HG03025 (cell line): ENCODE measurements around the gene AKT3.

Experiments used
- ATAC-seq: cut with Tn5 transposase; IDR thresholded peaks from one replicate; pipeline ENCODE4 v1.9.1; 2021; ENCODE audit warnings: mild to moderate bottlenecking, moderate library complexity; ENCODE audit not compliant: unreplicated experiment, low FRiP score

Gene AKT3

GRCh38 chr1:243496806-243497205 lies 353.2 kb downstream of the AKT3 start:
- ATAC-seq: no peak

- ATAC-seq: no peak
Observed at GRCh38 chr1:243496187-243496646, 353.8 kb downstream of the AKT3 start.

- no peak for ATAC-seq
Observed at GRCh38 chr1:243495442-243496186, 354.4 kb downstream of the AKT3 start.

DNA sequence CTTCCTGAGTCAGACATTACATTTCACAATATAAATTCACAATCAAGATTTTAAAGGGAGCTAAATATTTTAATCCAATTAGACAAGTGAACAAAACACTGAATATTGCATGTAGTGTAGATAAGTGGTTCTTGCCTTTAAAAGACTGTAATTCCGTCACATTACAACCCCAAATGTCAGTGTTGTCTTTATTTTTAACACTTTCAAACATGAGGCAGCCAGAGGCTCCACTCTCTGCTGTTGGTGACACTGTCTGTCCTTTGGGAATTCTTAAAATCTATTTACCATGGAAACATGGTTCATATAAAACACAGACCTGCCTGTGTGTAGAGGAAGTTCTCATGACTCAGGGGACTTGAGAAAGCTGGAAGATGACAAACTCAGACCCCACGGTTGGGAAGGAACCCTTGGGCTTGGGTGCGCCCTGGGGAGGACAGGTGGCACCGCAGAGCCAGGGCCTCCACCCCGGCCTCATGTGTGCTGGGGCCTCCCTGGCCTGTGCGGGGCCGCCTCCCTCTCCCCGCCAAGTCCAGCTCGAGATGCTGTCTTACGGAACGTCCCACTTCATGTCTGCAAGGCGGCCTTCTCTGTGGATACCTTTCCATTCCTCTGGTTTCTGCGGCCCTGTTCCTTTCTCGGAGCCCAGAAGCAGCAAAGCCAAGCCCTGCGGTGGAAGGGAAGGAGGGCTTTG lies 355.2 kb downstream of the AKT3 start:
- ATAC-seq: no peak

GRCh38 chr1:243493156-243494129 lies 356.6 kb downstream of the AKT3 start:
- no peak for ATAC-seq

GRCh38 chr1:243490748-243491686 lies 359.0 kb downstream of the AKT3 start:
- no peak for ATAC-seq

GRCh38 chr1:243489681-243490546 lies 360.1 kb downstream of the AKT3 start:
- ATAC-seq: no peak

DNA sequence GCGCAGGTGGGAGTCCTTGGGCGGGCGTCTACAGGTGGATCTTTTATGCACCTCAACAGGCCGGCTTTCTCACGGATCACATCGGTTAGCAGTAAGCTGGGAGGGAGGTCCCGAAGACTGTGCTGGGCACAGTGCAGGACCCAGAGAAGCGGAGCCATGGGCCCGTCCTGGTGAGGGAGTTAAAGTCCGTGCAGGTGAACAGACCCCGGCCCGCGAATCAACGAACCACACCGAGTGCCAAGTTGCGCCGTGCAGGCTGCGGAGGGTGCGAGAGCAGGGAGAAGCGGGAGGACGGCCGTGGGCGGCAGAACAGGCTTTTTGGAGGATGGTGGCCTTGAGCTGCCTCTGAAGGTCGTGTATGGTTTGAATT lies 360.9 kb downstream of the AKT3 start:
- no peak for ATAC-seq

DNA sequence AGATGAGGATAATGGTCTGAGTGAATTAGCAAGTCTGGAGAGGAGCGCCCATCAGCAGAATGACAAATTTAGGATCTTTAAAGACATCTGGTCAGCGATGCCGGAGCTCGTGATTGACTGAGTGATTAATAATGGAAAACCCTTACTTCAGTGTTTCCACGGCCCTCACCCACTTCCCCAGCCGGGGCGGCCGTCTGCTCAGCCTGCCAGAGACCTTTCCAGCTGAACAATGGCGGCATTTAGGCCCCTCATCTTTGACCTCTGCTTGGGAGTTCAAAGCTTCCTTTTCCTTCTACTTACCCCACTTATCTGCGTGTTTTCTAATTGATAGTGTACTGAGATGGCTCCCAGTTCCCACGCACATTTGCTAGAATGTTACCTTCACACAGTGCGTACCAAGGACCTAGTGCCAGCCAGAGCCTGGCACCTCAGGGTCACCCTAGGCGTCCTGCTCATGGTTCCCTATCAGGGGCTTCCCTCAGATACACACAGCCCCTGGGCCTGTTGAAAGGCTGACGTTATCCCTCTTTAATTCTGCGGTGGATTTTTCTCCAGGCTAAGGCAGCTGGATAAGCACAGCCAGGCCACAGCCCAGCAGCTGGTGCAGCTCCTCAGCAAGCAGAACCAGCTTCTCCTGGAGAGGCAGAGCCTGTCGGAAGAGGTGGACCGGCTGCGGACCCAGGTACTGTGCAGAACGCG lies 361.4 kb downstream of the AKT3 start:
- ATAC-seq: no peak

GRCh38 chr1:243487649-243488227 lies 362.3 kb downstream of the AKT3 start:
- ATAC-seq: no peak

DNA sequence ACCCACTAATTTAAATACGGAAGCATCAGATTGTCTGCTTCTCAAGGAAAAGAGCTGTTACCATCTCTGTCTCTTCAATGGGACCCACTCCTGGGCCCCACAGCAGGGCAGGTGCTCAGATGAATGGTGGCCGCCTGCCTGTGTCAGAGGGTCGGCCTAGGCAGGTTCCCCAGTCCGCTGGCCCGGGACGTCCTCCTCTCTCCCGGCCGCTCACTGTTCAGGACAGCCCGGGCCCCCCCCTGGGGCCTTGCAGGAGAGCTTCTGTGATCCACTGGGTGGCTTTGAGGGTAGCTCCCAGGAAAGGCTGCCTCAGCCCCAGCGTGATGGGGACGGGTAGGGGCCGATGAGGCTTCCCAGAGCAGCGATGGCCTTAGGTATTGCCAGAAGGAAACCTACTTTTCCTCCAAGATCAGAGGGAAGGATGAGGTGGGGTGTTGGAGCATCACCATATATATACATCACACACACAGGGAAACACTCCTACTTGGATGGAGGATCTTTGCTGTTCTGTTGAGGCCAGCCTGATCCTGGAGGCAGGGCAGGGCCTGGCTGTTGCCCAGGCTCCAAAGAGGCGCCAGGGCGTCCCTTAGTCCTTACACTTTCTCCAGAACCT lies 362.9 kb downstream of the AKT3 start:
- ATAC-seq: no peak

DNA sequence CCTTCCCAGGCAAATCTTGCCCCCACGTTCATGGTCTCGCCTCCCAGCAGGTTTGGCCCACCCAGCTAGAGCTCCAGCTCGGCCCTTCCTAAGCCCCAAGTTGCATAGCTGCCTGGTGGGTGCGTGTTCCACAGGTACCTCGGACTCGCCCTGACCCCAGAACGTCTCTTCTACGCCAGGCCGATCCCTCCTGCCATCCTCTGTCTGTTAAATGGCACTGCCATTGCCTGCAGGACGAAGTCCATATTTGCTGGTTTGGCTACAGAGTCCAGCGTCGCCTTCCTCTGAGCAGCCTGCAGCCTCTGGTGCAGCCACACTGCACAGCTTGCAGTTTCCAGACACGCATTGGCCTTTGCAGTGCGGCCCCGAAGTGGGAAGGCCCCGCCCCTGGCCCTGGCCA lies 366.1 kb downstream of the AKT3 start:
- ATAC-seq: no peak

DNA sequence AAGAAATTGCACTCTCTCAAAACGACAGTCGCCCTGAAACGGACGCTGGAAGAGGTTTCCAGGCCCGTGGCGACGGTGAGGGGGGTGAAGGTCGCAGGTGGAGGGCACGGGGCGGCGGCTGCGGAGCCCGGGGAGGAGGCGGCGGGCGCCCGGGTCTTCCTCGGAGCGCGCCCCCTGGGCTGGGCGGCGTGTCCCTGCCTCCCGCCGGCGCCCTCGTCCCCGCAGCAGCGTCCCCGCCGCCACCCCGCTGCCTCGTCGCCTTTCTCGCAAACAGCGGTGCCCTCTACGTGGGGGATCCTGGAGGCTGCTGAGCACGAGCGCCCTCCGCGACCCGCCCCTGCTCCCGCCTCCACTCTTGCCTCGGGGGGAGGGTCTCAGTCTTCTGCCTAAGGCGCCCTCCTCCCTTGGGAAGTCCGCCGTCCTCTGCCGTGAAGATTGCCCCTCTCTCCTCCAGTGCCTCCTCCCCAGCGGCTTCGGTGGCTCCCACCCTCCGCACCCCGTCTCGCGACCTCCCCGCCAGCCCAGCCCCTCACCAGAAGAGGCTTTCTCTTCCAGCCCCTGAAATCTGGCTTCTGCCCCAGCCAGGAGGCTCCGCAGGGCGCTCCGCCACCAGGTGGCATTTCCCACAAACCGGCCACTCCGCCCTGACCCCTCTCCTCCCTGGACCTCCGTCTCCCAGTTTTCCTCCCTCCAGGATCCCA lies 366.8 kb downstream of the AKT3 start:
- ATAC-seq: no peak

DNA sequence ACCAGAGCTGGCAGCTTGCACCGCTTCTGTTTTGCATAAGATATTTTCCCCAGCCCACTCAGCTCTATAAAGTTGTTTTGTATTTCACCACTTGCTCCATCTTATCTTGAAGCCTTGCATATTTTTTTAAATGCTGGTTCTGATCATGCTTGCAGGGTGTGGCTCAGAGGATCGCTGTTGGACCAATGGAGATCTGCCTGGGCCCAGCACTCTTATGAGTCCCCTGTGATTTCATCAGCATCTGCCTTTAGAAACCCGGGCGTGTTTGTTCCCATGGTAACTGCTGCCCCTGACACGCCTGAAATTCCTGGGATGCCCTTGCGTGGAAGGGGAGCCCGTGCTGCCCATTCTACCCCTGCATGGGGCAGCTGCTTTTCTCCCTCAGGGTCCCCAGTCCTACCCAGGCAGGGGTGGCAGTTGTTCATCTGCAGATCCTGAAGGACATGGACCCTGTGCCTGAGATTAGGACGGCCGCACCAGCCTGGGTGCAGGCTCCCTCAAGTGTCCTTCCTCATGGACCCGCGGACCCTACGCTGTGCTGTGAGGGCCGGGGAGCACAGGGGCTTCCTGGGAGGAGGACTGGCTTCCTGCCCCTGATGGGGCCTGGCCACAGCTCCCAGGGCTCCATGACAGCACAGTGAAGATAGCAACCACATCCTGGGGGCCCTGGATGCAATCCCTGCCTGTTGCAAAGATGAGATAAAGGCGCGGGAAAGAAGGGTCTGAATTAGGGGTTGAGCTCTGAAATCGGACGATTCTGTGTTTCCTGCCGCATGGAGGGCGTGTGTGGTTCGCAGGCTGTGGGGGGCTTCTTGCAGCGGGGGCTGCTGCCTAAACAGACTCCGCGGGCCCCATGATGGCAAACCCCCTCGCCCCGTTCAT lies 367.7 kb downstream of the AKT3 start:
- ATAC-seq: no peak

DNA sequence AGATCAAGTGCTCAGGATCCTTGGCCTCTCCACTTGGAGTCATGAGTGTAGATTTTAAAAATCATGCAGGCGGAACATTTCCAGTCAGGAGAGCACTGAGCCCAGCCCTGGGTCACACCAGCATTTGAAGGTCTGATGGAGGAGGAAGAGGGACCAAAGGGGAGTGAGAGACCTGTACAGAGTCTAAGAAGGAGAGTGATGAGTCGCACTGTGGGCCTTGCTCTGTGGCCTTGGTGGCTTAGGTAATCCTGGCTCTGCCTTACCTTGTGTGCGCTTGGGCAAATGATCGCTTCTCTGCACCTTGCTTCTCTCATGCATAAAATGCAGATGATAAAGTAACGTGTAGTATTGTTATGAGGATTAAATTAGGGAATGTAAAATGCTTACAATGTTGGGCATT lies 368.9 kb downstream of the AKT3 start:
- no peak for ATAC-seq

DNA sequence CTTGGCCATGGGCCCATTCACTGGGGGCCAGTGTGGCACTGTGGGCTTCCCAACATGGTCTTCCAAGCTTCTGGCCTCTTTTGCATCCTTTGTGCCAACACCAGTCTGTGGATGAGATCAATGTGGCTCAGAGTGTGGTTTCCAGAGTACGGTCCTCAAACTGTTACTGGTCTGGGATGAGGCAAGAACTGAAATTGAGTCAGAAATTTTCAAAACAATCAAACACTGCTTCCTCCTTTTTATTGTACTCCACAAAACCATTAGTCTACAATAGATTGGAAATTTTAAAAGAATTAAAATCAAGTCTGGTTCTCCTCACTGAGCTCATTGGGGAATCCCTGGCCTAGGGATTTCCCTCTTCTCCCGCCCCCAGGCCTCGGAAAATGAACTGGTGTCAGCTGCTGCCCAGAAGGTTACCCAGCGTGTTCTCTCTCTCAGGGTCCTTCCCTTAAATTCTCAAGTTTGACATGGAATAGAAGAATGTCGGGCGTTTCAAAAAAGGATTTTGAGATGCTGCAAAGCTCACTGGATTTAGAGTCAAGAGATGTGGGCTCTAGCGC lies 372.2 kb downstream of the AKT3 start:
- ATAC-seq: no peak
